Daoy (cell line): ENCODE results near the gene ELMO1. TPM values are rescaled to one million over a fixed set of nuclear protein-coding genes. Genes with fewer than 3 reads are reported as not detected.

Source experiments
- DNase-seq: peaks from one replicate; pipeline ENCODE4 v3.0.0-alpha.2; 2015; ENCODE audit warnings: low read depth
- total RNA-seq: library from RNA; depleted of rRNA; stranded (reverse); fragments of >200 nt; shearing (Covaris generic); gene quantifications from 2 replicates; pipeline ENCODE4 v1.2.3, GENCODE V29; 2014

Gene ELMO1
- total RNA-seq, 1 experiment from 2014 or later: 7.0 TPM

DNA sequence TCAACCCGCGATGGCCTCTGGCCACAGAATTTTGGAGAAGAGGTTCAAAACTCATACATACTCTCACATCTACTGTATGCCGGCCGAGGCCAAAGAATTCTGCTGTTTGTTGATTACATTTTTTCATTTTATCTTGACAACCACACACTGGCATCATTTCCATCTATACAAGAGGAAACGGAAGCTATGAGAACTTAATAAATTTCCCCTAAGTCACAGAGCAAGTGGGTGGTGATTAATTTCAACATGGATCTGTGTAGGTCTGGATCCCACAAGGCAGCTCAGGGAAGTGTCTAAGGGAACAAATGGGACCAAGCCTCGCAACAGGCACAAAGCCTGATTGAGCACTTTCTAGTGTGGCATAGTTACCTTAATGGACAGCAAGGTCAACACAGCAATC, 18.0 kb downstream of the ELMO1 start:
- DNase-seq: no peak

GRCh38 chr7:37430171-37430570, 18.5 kb downstream of the ELMO1 start:
- DNase-seq: no peak

GRCh38 chr7:37429435-37429791, 19.3 kb downstream of the ELMO1 start:
- no peak for DNase-seq

DNA sequence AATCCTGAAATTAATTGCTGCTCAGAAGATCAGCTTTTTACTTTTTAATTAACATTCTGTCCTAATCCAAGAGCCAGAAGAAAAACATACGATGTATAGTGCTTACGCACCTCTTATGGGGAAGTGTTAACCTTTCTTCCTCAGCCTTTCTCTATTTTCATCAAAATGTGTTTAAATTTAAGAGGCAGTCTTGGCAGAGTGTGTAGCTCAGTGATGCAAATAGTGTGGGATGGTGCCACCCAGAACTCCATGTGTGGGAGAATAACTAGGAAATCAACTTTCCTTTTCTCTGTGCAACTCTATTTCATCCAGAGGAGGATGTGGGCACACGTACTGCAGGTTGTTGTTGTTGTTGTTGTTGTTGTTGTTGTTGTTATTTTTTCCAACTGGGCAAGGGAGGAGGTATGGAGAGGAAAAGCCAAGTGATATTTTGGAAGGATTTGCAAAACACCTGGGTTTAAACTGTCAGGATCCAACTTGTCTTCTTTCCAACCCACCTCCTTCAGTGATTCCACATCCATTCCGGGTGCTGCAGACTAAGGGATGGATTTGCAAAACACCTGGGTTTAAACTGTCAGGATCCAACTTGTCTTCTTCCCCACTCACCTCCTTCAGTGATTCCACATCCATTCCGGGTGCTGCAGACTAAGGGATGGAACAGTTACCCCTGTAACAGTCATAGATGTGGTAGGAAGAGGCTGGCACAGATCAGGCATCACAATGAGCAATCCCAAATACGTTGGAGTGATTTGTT, 19.8 kb downstream of the ELMO1 start:
- no peak for DNase-seq

- DNase-seq: no peak
Measured at GRCh38 chr7:37427276-37427940, 21.3 kb downstream of the ELMO1 start.

DNA sequence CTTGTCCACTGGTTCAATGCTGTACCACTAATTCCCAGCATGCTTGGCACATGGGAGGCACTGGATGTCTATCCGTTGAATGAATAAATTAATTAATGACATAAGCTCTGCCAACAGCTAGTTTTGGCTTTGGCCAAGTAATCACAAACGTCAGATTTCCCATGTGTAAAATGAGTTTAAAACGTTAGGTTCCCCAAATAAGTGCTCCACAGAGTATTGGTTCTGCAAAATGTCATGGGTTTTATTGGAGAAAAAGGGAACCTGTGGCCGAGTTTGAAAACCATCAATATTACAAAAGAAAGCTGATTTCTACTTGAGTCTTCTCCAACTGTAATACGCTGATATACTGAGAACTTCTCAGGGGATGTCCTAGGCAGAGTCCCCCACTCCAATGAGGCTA, 23.2 kb downstream of the ELMO1 start:
- no peak for DNase-seq

GRCh38 chr7:37424995-37425394, 23.7 kb downstream of the ELMO1 start:
- DNase-seq: no peak

DNA sequence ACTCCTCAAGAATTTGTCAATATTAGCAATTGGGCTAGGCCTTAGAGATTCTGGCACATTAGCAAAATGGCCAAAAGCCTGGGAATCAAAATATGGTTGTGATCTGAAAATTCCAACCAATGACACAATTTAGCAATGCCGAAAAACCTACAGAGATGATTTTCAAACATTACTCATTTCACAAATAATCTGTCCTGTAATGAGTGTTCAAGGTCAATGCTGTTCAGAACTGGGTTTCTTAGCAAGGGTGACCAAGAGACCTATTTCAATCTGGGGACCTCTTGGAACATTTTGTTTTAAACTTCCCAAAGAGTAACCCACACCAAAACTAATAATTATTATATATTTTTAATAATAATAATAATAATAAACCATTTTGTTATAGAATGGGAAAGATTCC, 24.1 kb downstream of the ELMO1 start:
- DNase-seq: no peak

DNA sequence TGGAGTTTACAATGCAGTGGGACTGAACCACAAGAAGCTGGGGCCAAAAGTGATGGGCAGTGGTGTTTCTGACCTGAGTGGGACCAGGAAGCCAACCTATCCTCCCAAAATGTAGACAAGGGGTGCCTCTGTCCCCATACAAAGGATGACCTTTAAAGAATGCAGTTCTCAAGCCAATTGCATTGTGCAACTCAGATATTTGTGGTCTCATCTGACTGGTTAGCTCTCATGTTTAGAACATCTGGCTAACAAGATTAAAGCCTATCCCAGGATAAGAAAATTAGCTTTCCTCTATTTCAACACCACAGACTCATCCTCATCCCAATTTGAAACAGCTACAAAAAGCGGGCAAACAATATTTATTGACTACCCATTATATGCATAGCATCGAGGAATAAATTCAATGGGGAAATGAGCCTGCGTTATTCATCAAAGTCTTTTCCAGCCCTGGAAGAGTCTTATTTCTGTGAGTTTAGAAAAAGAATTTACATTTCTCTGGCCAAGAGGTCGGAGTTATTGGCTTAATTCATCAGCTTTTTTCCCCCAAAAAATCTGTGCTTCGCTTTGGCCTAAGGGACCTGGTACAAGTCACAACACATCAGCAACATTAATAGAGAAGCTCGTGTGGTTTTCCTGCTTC, 26.7 kb downstream of the ELMO1 start:
- no peak for DNase-seq

DNA sequence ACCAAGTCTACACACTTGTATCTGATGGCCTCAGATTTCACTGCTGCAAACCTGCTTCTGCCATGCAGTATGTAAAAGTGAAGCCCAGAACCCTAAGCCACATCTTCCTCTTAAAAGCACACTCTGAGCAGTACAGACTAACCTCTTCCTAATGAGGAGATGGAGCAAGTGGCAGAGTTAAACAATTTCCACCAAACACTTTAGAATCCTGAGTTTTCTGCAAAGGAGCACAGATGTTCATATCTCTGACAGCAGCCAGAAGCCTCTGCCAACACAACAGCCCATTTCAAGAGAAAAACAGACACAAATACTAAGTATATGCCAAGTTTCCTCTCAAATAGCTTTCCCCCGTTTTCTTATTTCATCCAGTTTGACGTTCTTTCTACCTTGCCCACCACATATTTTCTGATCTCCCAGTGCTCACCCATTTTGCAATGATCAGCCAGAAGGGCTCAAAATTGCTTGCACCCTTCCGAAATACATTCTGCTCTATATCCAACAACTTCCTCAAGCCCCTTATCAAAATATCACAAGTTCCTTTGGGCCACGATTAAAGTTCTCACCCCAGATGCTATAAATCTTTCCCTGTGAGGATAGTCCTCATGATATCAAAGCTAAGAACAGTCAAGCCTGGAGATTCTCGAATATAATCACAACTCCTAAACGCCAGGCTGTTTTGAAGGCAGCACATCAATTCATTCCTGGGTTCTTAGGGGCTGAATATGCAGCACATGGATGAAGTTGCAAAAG, 27.5 kb downstream of the ELMO1 start:
- no peak for DNase-seq

DNA sequence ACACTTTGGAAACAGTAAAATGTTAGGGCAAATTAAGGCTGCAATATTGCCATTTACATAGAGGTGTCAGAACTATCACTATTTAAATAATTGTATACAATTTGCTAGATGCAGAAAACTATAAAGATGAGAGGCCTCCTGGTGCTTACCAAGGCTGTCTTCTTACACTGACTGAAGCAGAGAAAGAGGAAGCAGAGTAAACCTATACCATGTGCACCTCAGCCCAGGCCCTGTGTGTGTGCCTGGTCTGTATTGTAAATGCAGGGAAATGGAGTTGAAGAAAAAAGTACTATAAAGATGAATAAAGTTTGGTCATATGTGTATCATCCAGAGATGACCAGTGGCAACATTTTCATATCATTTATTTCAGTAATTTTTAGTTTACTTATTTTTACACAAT, 29.2 kb downstream of the ELMO1 start:
- no peak for DNase-seq

GRCh38 chr7:37418381-37418780, 30.3 kb downstream of the ELMO1 start:
- no peak for DNase-seq

GRCh38 chr7:37417107-37417474, 31.6 kb downstream of the ELMO1 start:
- DNase-seq: no peak

DNA sequence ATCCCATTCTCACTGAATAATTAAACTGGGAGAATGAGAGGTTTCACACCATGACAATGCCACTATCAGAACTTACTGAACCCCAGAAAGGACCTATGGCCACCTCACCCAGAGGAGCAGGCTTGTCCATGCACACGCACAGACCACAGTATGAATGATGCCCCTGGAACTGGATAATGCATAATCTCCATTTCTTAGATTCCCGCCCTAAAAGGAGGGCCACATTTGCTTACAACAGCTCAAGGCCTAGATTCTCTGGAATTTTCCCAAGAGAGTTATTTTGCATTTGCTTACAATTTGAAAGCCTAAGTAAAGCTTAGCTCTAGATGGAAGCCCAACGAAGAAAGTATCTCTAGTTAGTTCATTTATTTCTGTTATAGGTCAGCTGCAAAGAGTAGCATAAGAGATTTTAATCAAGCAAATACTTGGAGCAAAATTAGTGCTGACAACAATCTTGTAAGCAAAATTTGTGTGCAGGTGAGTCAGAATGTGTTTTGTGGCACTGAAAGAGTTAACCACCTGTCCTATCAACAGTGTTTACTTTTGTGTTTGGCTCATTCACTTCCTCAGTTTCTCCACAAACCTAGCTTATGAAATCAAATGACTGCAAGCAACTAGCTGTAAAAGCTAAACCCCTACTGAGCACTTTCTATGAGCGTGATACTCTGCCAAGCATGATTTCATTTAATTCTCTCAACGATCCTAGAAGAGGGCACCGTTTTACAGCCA, 32.1 kb downstream of the ELMO1 start:
- DNase-seq: no peak

GRCh38 chr7:37415629-37416028, 33.0 kb downstream of the ELMO1 start:
- DNase-seq: no peak

DNA sequence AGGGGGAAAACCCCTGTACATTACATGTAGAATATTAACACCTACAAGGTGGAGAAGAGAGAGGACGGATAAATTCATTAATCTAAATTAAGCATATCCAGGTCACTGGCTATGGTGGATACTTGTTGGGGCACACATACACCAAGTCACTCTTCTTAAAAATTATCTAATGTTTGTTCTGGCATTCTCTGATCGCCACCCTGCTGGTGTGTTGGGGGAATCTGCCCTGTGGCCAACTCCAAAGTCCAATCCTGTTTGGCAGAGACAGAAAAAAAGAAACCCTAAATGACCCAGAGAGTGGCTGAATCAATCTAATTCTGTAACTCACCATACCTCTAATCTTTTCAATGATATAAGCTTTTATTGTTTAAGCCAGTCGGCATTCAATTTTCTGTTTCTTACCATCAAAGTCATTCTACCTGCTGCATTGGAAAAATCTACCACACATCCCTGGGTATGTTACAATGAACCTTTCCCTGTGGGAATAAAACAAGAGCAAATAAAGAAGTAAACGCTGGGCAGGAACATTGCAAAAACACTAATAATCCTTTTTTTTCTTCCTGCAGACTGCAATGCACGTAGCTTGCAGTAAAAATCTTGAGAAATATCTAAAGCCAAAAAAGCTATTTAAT, 34.2 kb downstream of the ELMO1 start:
- no peak for DNase-seq

GRCh38 chr7:37411444-37412034, 37.1 kb downstream of the ELMO1 start:
- DNase-seq: no peak

DNA sequence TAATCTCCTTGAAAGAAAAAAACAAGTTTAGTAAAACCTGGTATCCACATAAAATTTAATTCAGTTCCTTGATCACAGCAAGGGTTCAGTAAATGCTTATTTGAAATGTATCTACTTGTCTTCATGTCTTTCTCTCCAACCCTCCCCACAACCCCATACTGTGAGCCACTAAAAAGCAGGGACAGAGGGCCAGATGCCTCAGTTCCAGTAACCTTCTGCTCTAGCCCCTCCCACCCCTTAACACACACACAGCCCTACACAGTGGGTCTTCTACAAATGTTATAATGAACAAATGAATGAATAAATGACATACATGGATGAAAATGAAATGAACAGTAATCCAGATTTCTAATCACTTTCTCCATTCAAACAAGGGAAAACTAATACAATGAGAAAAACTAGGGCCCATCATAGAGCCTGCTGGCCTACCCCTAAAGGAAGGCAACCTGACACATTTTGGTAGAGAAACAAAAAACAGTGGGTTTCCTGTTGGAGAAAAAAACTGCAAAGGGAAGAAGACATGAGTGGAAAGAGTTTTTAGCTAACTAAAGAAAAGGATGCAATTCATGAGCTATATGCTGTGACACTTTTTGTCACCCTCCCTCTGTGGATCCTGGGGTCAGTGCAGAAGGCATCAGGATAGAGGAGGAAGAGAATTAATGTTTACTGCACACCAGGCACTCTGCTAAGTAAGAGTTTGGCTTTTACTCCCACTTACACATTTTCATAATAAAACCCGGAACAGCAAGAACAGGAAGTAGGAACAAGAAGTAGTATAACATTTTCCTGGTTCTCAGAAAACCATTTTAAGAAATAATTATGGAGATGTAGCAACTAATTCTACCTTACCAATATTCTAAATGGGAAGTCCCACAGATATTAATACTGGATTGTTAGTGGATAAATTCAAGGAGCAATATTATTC, 38.1 kb downstream of the ELMO1 start:
- DNase-seq: no peak

DNA sequence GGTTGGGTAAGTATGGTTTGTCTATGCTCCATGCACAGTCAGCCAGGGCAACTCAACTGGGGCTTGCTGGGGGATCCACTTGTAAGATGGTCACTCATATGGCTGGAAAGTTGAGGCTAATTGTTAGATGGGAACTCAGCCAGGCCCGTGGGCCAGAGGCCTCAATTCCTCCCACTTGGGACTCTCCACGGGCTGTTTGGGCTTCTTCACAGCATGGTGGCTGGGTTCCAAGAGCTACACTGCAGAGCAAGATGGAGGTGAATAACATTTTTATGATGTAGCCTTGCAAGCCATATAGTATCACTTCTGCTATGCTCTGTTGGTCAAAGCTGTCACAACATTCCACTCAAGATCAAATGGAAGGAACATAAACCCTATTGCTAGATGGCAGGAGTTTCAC, 39.2 kb downstream of the ELMO1 start:
- DNase-seq: no peak
